HuH-7.5 (cell line): ENCODE data around the gene ADIG.
"Not testable (repeated sequence)": the region's sequence is repeated elsewhere in the genome, so short reads cannot be mapped to it uniquely, and the experiment has no call there.

Experiments used
- DNase-seq: peaks from one replicate; pipeline ENCODE4 v3.0.0; 2011; ENCODE audit warnings: low spot score

Gene ADIG

GRCh38 chr20:38573413-38573812 lies 7.6 kb upstream of the ADIG start:
- no peak for DNase-seq

- DNase-seq: no peak
These were observed 1.6 kb upstream of the ADIG start for GRCh38 chr20:38579219-38579910.

GRCh38 chr20:38579921-38580320 lies 1.1 kb upstream of the ADIG start:
- DNase-seq: no peak

GRCh38 chr20:38581830-38582358 lies 897 bp downstream of the ADIG start:
- DNase-seq: no peak

GRCh38 chr20:38583306-38583705 lies 2.3 kb downstream of the ADIG start:
- no peak for DNase-seq

- DNase-seq: no peak
These were observed 3.2 kb downstream of the ADIG start for GRCh38 chr20:38584099-38584763.

- no peak for DNase-seq
These were observed 4.6 kb downstream of the ADIG start for GRCh38 chr20:38585404-38586180.

- no peak for DNase-seq
These were observed 5.2 kb downstream of the ADIG start for GRCh38 chr20:38586181-38586525.

- DNase-seq: no peak
These were observed 7.3 kb downstream of the ADIG start for GRCh38 chr20:38588303-38588702.

- no peak for DNase-seq
These were observed 8.4 kb downstream of the ADIG start for GRCh38 chr20:38589351-38589750.

- DNase-seq: no peak
These were observed 9.1 kb downstream of the ADIG start for GRCh38 chr20:38589967-38590675.

GRCh38 chr20:38590676-38591473 lies 9.9 kb downstream of the ADIG start:
- no peak for DNase-seq

- DNase-seq: no peak
These were observed 10.7 kb downstream of the ADIG start for GRCh38 chr20:38591474-38592410.

GRCh38 chr20:38592411-38592790 lies 11.4 kb downstream of the ADIG start:
- DNase-seq: not testable (repeated sequence)

- DNase-seq: not testable (repeated sequence)
These were observed 13.3 kb downstream of the ADIG start for GRCh38 chr20:38594281-38594680.

GRCh38 chr20:38595886-38596285 lies 14.9 kb downstream of the ADIG start:
- not testable (repeated sequence) for DNase-seq

- DNase-seq: peak; percentile 37
These were observed 18.4 kb downstream of the ADIG start for GRCh38 chr20:38599410-38599882.

GRCh38 chr20:38600057-38600456 lies 19.1 kb downstream of the ADIG start:
- DNase-seq: no peak

GRCh38 chr20:38601216-38602184 lies 20.5 kb downstream of the ADIG start, which contains the start of gene ARHGAP40:
TSS of gene ARHGAP40 (plus strand) at chr20:38601809.
- DNase-seq: peak; percentile 59
